K562 (cell line): ENCODE results near the gene CEP295NL. TPM values are rescaled to one million over a fixed set of nuclear protein-coding genes. Genes with fewer than 3 reads are reported as not detected.

Experiments
- HNRNPK ChIP-seq: fragments of 200-400 bp; formaldehyde crosslinking; IDR thresholded peaks from one replicate; pipeline ENCODE4 v1.6.1; 2018; ENCODE audit warnings: mild to moderate bottlenecking, low read depth, low read length; ENCODE audit not compliant: poor library complexity, severe bottlenecking
- JUND ChIP-seq, 2 experiments: IDR thresholded peaks; 2 replicates in 1 of 2; 3 replicates in 1 of 2; pipeline ENCODE4 v1.6.1; 2011; ENCODE audit warnings: borderline replicate concordance in 2 of 2, low read depth in 2 of 2, low read length in 2 of 2, improper control_type of control experiment in 1 of 2, missing biosample characterization in 1 of 2, missing genetic modification characterization in 1 of 2, missing genetic modification reagents in 1 of 2
- SREBF2 ChIP-seq: sonication (generic); formaldehyde crosslinking; IDR thresholded peaks from 2 replicates; pipeline ENCODE4 v1.4.0; 2020; ENCODE audit warnings: mild to moderate bottlenecking, missing genetic modification reagents
- SUPT5H ChIP-seq: fragments of 450-650 bp; IDR thresholded peaks from 2 replicates; pipeline ENCODE4 v1.6.1; 2016
- polyA plus RNA-seq, 8 experiments: library from polyadenylated mRNA; depleted of rRNA in 4 of 8; stranded (reverse) in 5 of 8; unstranded in 3 of 8; fragments of >200 nt; fragmentation: Nextera tagmentation in 2 of 8; fragmentation: Illumina TruSeq in 1 of 8; extraction: Ambion mirVana in 2 of 8; extraction: Trizol in 1 of 8; gene quantifications; 2 replicates each; pipeline versions ENCODE4 v1.2.1 to v1.2.3, GENCODE V29; 2011 to 2014; ENCODE audit warnings: inconsistent platforms in 1 of 8, missing spikeins in 1 of 8
- total RNA-seq, 7 experiments: library from RNA; depleted of rRNA in 6 of 7; stranded (reverse); fragments of >200 nt in 6 of 7; fragmentation: Illumina TruSeq in 2 of 7; extraction: Trizol in 2 of 7; gene quantifications; 2 replicates each; pipeline versions ENCODE4 v1.2.1 to v1.2.3, GENCODE V29; 2011 to 2021; ENCODE audit warnings: low replicate concordance in 1 of 7
- TF ChIP-seq, protein P1 (sequence below): fragments of 450-650 bp; formaldehyde crosslinking; IDR thresholded peaks from 2 replicates; pipeline ENCODE4 v1.4.0; 2022; ENCODE audit warnings: mild to moderate bottlenecking, moderate library complexity
- TF ChIP-seq, protein P2 (sequence below): sonication (generic); formaldehyde crosslinking; IDR thresholded peaks from 2 replicates; pipeline ENCODE4 v1.8.0; 2023; ENCODE audit warnings: missing genetic modification reagents, mild to moderate bottlenecking, borderline replicate concordance

Gene CEP295NL
- total and polyA plus RNA-seq, 9 of the 15 experiments (the other 6 are each of a cell fraction or from before 2014, with no cell fraction given): not detected

DNA sequence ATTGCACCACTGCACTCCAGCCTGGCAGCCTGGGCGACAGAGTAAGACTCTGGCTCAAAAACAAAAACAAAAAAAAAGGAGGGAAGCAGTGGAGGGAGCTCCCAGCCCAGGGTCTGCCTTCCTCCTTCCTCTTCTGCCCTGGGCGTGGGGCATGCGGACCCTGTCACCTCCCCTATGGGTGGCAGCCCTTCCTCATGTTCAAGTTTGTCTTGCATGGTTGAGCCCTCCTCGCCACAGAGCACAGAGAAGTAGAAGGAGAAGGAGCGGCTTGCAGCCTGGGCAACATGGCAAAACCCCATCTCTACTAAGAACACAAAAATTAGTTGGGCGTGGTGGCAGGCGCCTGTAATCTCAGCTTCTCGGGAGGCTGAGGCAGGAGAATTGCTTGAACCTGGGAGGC is 43.6 kb upstream of the CEP295NL start (continued):
- TF ChIP-seq, protein P1, sequence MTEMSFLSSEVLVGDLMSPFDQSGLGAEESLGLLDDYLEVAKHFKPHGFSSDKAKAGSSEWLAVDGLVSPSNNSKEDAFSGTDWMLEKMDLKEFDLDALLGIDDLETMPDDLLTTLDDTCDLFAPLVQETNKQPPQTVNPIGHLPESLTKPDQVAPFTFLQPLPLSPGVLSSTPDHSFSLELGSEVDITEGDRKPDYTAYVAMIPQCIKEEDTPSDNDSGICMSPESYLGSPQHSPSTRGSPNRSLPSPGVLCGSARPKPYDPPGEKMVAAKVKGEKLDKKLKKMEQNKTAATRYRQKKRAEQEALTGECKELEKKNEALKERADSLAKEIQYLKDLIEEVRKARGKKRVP (CRISPR knock-in tag): no peak
- no peak for TF ChIP-seq SREBF2 (CRISPR knock-in tag)
- TF ChIP-seq, protein P2, sequence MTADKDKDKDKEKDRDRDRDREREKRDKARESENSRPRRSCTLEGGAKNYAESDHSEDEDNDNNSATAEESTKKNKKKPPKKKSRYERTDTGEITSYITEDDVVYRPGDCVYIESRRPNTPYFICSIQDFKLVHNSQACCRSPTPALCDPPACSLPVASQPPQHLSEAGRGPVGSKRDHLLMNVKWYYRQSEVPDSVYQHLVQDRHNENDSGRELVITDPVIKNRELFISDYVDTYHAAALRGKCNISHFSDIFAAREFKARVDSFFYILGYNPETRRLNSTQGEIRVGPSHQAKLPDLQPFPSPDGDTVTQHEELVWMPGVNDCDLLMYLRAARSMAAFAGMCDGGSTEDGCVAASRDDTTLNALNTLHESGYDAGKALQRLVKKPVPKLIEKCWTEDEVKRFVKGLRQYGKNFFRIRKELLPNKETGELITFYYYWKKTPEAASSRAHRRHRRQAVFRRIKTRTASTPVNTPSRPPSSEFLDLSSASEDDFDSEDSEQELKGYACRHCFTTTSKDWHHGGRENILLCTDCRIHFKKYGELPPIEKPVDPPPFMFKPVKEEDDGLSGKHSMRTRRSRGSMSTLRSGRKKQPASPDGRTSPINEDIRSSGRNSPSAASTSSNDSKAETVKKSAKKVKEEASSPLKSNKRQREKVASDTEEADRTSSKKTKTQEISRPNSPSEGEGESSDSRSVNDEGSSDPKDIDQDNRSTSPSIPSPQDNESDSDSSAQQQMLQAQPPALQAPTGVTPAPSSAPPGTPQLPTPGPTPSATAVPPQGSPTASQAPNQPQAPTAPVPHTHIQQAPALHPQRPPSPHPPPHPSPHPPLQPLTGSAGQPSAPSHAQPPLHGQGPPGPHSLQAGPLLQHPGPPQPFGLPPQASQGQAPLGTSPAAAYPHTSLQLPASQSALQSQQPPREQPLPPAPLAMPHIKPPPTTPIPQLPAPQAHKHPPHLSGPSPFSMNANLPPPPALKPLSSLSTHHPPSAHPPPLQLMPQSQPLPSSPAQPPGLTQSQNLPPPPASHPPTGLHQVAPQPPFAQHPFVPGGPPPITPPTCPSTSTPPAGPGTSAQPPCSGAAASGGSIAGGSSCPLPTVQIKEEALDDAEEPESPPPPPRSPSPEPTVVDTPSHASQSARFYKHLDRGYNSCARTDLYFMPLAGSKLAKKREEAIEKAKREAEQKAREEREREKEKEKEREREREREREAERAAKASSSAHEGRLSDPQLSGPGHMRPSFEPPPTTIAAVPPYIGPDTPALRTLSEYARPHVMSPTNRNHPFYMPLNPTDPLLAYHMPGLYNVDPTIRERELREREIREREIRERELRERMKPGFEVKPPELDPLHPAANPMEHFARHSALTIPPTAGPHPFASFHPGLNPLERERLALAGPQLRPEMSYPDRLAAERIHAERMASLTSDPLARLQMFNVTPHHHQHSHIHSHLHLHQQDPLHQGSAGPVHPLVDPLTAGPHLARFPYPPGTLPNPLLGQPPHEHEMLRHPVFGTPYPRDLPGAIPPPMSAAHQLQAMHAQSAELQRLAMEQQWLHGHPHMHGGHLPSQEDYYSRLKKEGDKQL (CRISPR knock-in tag): no peak
- TF ChIP-seq HNRNPK: no peak
- no peak for TF ChIP-seq JUND (IDR thresholded peaks at IDR 0.05; ENCODE audit: borderline replicate concordance, low read depth, low read length)
- TF ChIP-seq JUND (tag; IDR thresholded peaks at IDR 0.05; ENCODE audit: borderline replicate concordance, low read depth, low read length): no peak
- no peak for TF ChIP-seq SUPT5H
- TF ChIP-seq, all 486 proteins: peak for 0
